CMK (cell line): Measurements from ENCODE around the gene PIANP.

ENCODE experiments used
- DNase-seq: peaks from one replicate; pipeline ENCODE4 v3.0.0-alpha.2; 2010; ENCODE audit warnings: low read depth

PIANP gene

GRCh38 chr12:6703631-6704030, 3.0 kb upstream of the PIANP start:
- no peak for DNase-seq

GRCh38 chr12:6701078-6701768, 608 bp upstream of the PIANP start:
- no peak for DNase-seq

- no peak for DNase-seq
Observed at GRCh38 chr12:6699989-6700645, 498 bp downstream of the PIANP start.

GRCh38 chr12:6699259-6699988, 1.2 kb downstream of the PIANP start:
- DNase-seq, result no peak

GRCh38 chr12:6698352-6699046, 2.1 kb downstream of the PIANP start:
- no peak for DNase-seq

- DNase-seq, result no peak
Observed at GRCh38 chr12:6697584-6698351, 2.8 kb downstream of the PIANP start.

GRCh38 chr12:6696690-6697583, 3.7 kb downstream of the PIANP start:
- no peak for DNase-seq

GRCh38 chr12:6695313-6696045, 5.1 kb downstream of the PIANP start:
- DNase-seq, result no peak

GRCh38 chr12:6694701-6695100, 5.9 kb downstream of the PIANP start:
- no peak for DNase-seq

GRCh38 chr12:6693832-6694355, 6.7 kb downstream of the PIANP start:
- no peak for DNase-seq

- DNase-seq, result no peak
Observed at GRCh38 chr12:6692888-6693287, 7.7 kb downstream of the PIANP start.

- DNase-seq, result no peak
Observed at GRCh38 chr12:6691473-6691872, 9.1 kb downstream of the PIANP start.

GRCh38 chr12:6688999-6689882, 11.4 kb downstream of the PIANP start, which contains the start of gene ZNF384:
Gene ZNF384, minus strand, starts transcription at chr12:6689375. Its CDS starts 9,855 bp downstream, at chr12:6679520.
- DNase-seq, result peak; percentile 96

GRCh38 chr12:6688543-6688998, 12.0 kb downstream of the PIANP start:
- DNase-seq, result peak; percentile 95

GRCh38 chr12:6685814-6686213, 14.8 kb downstream of the PIANP start:
- peak; percentile 52 for DNase-seq

- DNase-seq, result no peak
Observed at GRCh38 chr12:6684609-6685008, 16.0 kb downstream of the PIANP start.

- no peak for DNase-seq
Observed at GRCh38 chr12:6676962-6677361, 23.7 kb downstream of the PIANP start.

- no peak for DNase-seq
Observed at GRCh38 chr12:6672143-6672542, 28.5 kb downstream of the PIANP start.
